ENCODE data around the gene TPCN1.

TPCN1 gene

GRCh38 chr12:113221181-113221996 is at the start of gene TPCN1:
TSS of gene TPCN1 (plus strand) at chr12:113221464. CDS start at chr12:113226853, 5,389 bp downstream.
- peak; percentile 100 for DNase-seq (ENCODE audit: low read depth, low spot score)

- no peak for DNase-seq (ENCODE audit: low read depth, low spot score)
Measured at GRCh38 chr12:113171543-113171942, 49.7 kb upstream of the TPCN1 start.

- DNase-seq (ENCODE audit: low read depth, low spot score) = no peak
Measured at GRCh38 chr12:113172185-113172584, 49.1 kb upstream of the TPCN1 start.

- DNase-seq (ENCODE audit: low read depth, low spot score) = no peak
Measured at GRCh38 chr12:113173081-113173698, 48.1 kb upstream of the TPCN1 start.

- DNase-seq (ENCODE audit: low read depth, low spot score) = peak; percentile 56
Measured at GRCh38 chr12:113174461-113175384, 46.5 kb upstream of the TPCN1 start.

GRCh38 chr12:113179023-113179422 is 42.2 kb upstream of the TPCN1 start:
- no peak for DNase-seq (ENCODE audit: low read depth, low spot score)

- no peak for DNase-seq (ENCODE audit: low read depth, low spot score)
Measured at GRCh38 chr12:113180333-113180732, 40.9 kb upstream of the TPCN1 start.

GRCh38 chr12:113181975-113182374 is 39.3 kb upstream of the TPCN1 start:
- no peak for DNase-seq (ENCODE audit: low read depth, low spot score)

GRCh38 chr12:113183030-113183589 is 38.2 kb upstream of the TPCN1 start:
- no peak for DNase-seq (ENCODE audit: low read depth, low spot score)

GRCh38 chr12:113184098-113184899 is 37.0 kb upstream of the TPCN1 start:
- no peak for DNase-seq (ENCODE audit: low read depth, low spot score)

GRCh38 chr12:113184900-113185179 is 36.4 kb upstream of the TPCN1 start:
- DNase-seq (ENCODE audit: low read depth, low spot score) = peak; percentile 62

- peak; percentile 28 for DNase-seq (ENCODE audit: low read depth, low spot score)
Measured at GRCh38 chr12:113185180-113186032, 35.9 kb upstream of the TPCN1 start, which contains the start of the genes DDX54 and RITA1. TSS of gene DDX54 (minus strand) at chr12:113185478. CDS start at chr12:113185451, 27 bp downstream. TSS of gene RITA1 (plus strand) at chr12:113185721. CDS start at chr12:113186747, 1,026 bp downstream.

GRCh38 chr12:113186033-113186365 is 35.3 kb upstream of the TPCN1 start:
- DNase-seq (ENCODE audit: low read depth, low spot score) = no peak

- DNase-seq (ENCODE audit: low read depth, low spot score) = no peak
Measured at GRCh38 chr12:113186666-113187325, 34.5 kb upstream of the TPCN1 start.

GRCh38 chr12:113189361-113189760 is 31.9 kb upstream of the TPCN1 start:
- no peak for DNase-seq (ENCODE audit: low read depth, low spot score)

- no peak for DNase-seq (ENCODE audit: low read depth, low spot score)
Measured at GRCh38 chr12:113190761-113191160, 30.5 kb upstream of the TPCN1 start.

- DNase-seq (ENCODE audit: low read depth, low spot score) = no peak
Measured at GRCh38 chr12:113191227-113191626, 30.0 kb upstream of the TPCN1 start.

GRCh38 chr12:113194971-113195391 is 26.3 kb upstream of the TPCN1 start:
- peak; percentile 65 for DNase-seq (ENCODE audit: low read depth, low spot score)

GRCh38 chr12:113195598-113195997 is 25.7 kb upstream of the TPCN1 start:
- DNase-seq (ENCODE audit: low read depth, low spot score) = no peak
